HEK293 (cell line): ENCODE results near the gene NEK11.

Source experiments
- GLIS2 ChIP-seq: fragments of 450-650 bp; formaldehyde crosslinking; IDR thresholded peaks from 2 replicates; pipeline ENCODE4 v1.5.1; 2016; ENCODE audit warnings: missing biosample characterization, missing genetic modification characterization
- KLF1 ChIP-seq: fragments of 450-650 bp; formaldehyde crosslinking; IDR thresholded peaks from 2 replicates; pipeline ENCODE4 v1.5.1; 2016; ENCODE audit warnings: missing biosample characterization, missing genetic modification characterization
- KLF7 ChIP-seq: fragments of 450-650 bp; formaldehyde crosslinking; IDR thresholded peaks from 2 replicates; pipeline ENCODE4 v1.5.1; 2016; ENCODE audit warnings: missing biosample characterization, missing genetic modification characterization, borderline replicate concordance
- PRDM6 ChIP-seq: fragments of 450-650 bp; formaldehyde crosslinking; IDR thresholded peaks from 2 replicates; pipeline ENCODE4 v1.5.1; 2017; ENCODE audit warnings: missing biosample characterization, missing genetic modification characterization
- SP7 ChIP-seq: fragments of 450-650 bp; formaldehyde crosslinking; IDR thresholded peaks from 2 replicates; pipeline ENCODE4 v1.5.1; 2016; ENCODE audit warnings: missing biosample characterization, missing genetic modification characterization
- YY2 ChIP-seq: fragments of 450-650 bp; formaldehyde crosslinking; IDR thresholded peaks from 2 replicates; pipeline ENCODE4 v1.5.1; 2016; ENCODE audit warnings: missing biosample characterization, missing genetic modification characterization
- ZBTB21 ChIP-seq: fragments of 450-650 bp; formaldehyde crosslinking; IDR thresholded peaks from 2 replicates; pipeline ENCODE4 v1.5.1; 2017; ENCODE audit warnings: missing biosample characterization, missing genetic modification characterization
- ZBTB7A ChIP-seq: fragments of 450-650 bp; formaldehyde crosslinking; IDR thresholded peaks from 2 replicates; pipeline ENCODE4 v1.5.1; 2016; ENCODE audit warnings: low read depth, missing biosample characterization, missing genetic modification characterization
- ZFHX2 ChIP-seq: fragments of 450-650 bp; formaldehyde crosslinking; conservative IDR thresholded peaks from 2 replicates; pipeline ENCODE4 v1.5.1; 2016; ENCODE audit warnings: missing biosample characterization, missing genetic modification characterization
- ZNF19 ChIP-seq: fragments of 450-650 bp; formaldehyde crosslinking; IDR thresholded peaks from 2 replicates; pipeline ENCODE4; 2016; ENCODE audit warnings: missing biosample characterization, missing genetic modification characterization, low read depth
- ZNF202 ChIP-seq: fragments of 450-650 bp; formaldehyde crosslinking; IDR thresholded peaks from 2 replicates; pipeline ENCODE4 v1.5.1; 2016; ENCODE audit warnings: missing biosample characterization, missing genetic modification characterization, borderline replicate concordance
- ZNF37A ChIP-seq: fragments of 450-650 bp; IDR thresholded peaks from 2 replicates; pipeline ENCODE4 v1.5.1; 2018; ENCODE audit warnings: missing biosample characterization, missing genetic modification characterization
- ZNF398 ChIP-seq: fragments of 450-650 bp; formaldehyde crosslinking; IDR thresholded peaks from 2 replicates; pipeline ENCODE4 v1.5.1; 2017; ENCODE audit warnings: missing biosample characterization, missing genetic modification characterization
- ZNF488 ChIP-seq: fragments of 450-650 bp; formaldehyde crosslinking; IDR thresholded peaks from 2 replicates; pipeline ENCODE4 v1.5.1; 2016; ENCODE audit warnings: missing biosample characterization, missing genetic modification characterization
- ZNF501 ChIP-seq: fragments of 450-650 bp; formaldehyde crosslinking; IDR thresholded peaks from 2 replicates; pipeline ENCODE4 v1.5.1; 2016; ENCODE audit warnings: missing biosample characterization, missing genetic modification characterization
- ZNF521 ChIP-seq: fragments of 450-650 bp; formaldehyde crosslinking; IDR thresholded peaks from 2 replicates; pipeline ENCODE4 v1.5.1; 2017; ENCODE audit warnings: missing biosample characterization, mild to moderate bottlenecking, missing genetic modification characterization
- ZNF529 ChIP-seq: fragments of 450-650 bp; formaldehyde crosslinking; IDR thresholded peaks from 2 replicates; pipeline ENCODE4 v1.5.1; 2017; ENCODE audit warnings: missing genetic modification characterization, missing biosample characterization; ENCODE audit not compliant: insufficient replicate concordance
- ZNF549 ChIP-seq: fragments of 450-650 bp; IDR thresholded peaks from 2 replicates; pipeline ENCODE4 v1.5.1; 2018; ENCODE audit warnings: missing biosample characterization, missing genetic modification characterization, mild to moderate bottlenecking, inconsistent platforms, moderate library complexity
- ZNF585B ChIP-seq: fragments of 450-650 bp; formaldehyde crosslinking; IDR thresholded peaks from 2 replicates; pipeline ENCODE4 v1.5.1; 2016; ENCODE audit warnings: missing biosample characterization, missing genetic modification characterization
- ZNF596 ChIP-seq: fragments of 450-650 bp; IDR thresholded peaks from 2 replicates; pipeline ENCODE4 v1.5.0; 2018; ENCODE audit warnings: missing biosample characterization, mild to moderate bottlenecking, missing genetic modification characterization, moderate library complexity
- ZNF629 ChIP-seq: fragments of 450-650 bp; formaldehyde crosslinking; IDR thresholded peaks from 2 replicates; pipeline ENCODE4 v1.5.1; 2017; ENCODE audit warnings: missing biosample characterization, missing genetic modification characterization
- ZNF830 ChIP-seq: fragments of 450-650 bp; IDR thresholded peaks from 2 replicates; pipeline ENCODE4 v1.5.0; 2018; ENCODE audit warnings: missing biosample characterization, missing genetic modification characterization, low read depth, mild to moderate bottlenecking, moderate library complexity
- ZSCAN16 ChIP-seq: fragments of 450-650 bp; formaldehyde crosslinking; IDR thresholded peaks from 2 replicates; pipeline ENCODE4 v1.5.1; 2016; ENCODE audit warnings: missing biosample characterization, missing genetic modification characterization
- ZSCAN30 ChIP-seq: fragments of 450-650 bp; IDR thresholded peaks from 2 replicates; pipeline ENCODE4 v1.5.1; 2018; ENCODE audit warnings: missing biosample characterization, mild to moderate bottlenecking, missing genetic modification characterization, moderate library complexity
- ZXDB ChIP-seq: fragments of 450-650 bp; formaldehyde crosslinking; IDR thresholded peaks from 2 replicates; pipeline ENCODE4 v1.5.1; 2016; ENCODE audit warnings: missing biosample characterization, missing genetic modification characterization
- TF ChIP-seq, protein P1 (sequence below): fragments of 450-650 bp; formaldehyde crosslinking; IDR thresholded peaks from 2 replicates; pipeline ENCODE4 v1.5.1; 2016; ENCODE audit warnings: missing biosample characterization, missing genetic modification characterization
- TF ChIP-seq, protein P2 (sequence below): fragments of 450-650 bp; formaldehyde crosslinking; IDR thresholded peaks from 2 replicates; pipeline ENCODE4 v1.5.1; 2016; ENCODE audit warnings: missing biosample characterization, missing genetic modification characterization
- TF ChIP-seq, protein P3 (sequence below): fragments of 450-650 bp; formaldehyde crosslinking; IDR thresholded peaks from 2 replicates; pipeline ENCODE4 v1.5.1; 2016; ENCODE audit warnings: missing biosample characterization, missing genetic modification characterization

The NEK11 gene

GRCh38 chr3:131231710-131232389, 205.2 kb downstream of the NEK11 start (continued):
- TF ChIP-seq ZNF488 (tag by site-specific recombination) (peak; percentile 74; the same call in 1 of the 2 replicates), ZNF202 (no peak), ZSCAN30 (tag by site-specific recombination) (peak; percentile 44; the same call in 1 of the 2 replicates), ZFHX2 (no peak), ZXDB (peak; percentile 83), ZNF501 (tag by site-specific recombination) (no peak), SP7 (tag by site-specific recombination) (0 out of 2 replicates have a peak, but pooled peaks have one; percentile 22), YY2 (tag by site-specific recombination) (peak; percentile 23; the same call in 1 of the 2 replicates), KLF7 (no peak), KLF1 (no peak), GLIS2 (no peak), ZNF37A (tag by site-specific recombination) (no peak), ZNF830 (tag by site-specific recombination) (no peak), ZNF629 (peak; percentile 44), ZNF596 (tag by site-specific recombination) (no peak), ZSCAN16 (tag by site-specific recombination) (no peak), ZNF19 (tag by site-specific recombination) (0 out of 2 replicates have a peak, but pooled peaks have one; percentile 8), ZNF585B (tag by site-specific recombination) (no peak), PRDM6 (tag by site-specific recombination) (peak; percentile 63), ZNF549 (tag by site-specific recombination) (no peak), ZBTB7A (tag by site-specific recombination) (no peak), ZBTB21 (tag by site-specific recombination) (peak; percentile 62), ZNF529 (tag by site-specific recombination) (no peak), ZNF398 (tag by site-specific recombination) (peak; percentile 23; the same call in 1 of the 2 replicates), ZNF521 (tag by site-specific recombination) (no peak)
- TF ChIP-seq, protein P1, sequence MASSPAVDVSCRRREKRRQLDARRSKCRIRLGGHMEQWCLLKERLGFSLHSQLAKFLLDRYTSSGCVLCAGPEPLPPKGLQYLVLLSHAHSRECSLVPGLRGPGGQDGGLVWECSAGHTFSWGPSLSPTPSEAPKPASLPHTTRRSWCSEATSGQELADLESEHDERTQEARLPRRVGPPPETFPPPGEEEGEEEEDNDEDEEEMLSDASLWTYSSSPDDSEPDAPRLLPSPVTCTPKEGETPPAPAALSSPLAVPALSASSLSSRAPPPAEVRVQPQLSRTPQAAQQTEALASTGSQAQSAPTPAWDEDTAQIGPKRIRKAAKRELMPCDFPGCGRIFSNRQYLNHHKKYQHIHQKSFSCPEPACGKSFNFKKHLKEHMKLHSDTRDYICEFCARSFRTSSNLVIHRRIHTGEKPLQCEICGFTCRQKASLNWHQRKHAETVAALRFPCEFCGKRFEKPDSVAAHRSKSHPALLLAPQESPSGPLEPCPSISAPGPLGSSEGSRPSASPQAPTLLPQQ = peak; percentile 67; the same call in 1 of the 2 replicates
- TF ChIP-seq, protein P2, sequence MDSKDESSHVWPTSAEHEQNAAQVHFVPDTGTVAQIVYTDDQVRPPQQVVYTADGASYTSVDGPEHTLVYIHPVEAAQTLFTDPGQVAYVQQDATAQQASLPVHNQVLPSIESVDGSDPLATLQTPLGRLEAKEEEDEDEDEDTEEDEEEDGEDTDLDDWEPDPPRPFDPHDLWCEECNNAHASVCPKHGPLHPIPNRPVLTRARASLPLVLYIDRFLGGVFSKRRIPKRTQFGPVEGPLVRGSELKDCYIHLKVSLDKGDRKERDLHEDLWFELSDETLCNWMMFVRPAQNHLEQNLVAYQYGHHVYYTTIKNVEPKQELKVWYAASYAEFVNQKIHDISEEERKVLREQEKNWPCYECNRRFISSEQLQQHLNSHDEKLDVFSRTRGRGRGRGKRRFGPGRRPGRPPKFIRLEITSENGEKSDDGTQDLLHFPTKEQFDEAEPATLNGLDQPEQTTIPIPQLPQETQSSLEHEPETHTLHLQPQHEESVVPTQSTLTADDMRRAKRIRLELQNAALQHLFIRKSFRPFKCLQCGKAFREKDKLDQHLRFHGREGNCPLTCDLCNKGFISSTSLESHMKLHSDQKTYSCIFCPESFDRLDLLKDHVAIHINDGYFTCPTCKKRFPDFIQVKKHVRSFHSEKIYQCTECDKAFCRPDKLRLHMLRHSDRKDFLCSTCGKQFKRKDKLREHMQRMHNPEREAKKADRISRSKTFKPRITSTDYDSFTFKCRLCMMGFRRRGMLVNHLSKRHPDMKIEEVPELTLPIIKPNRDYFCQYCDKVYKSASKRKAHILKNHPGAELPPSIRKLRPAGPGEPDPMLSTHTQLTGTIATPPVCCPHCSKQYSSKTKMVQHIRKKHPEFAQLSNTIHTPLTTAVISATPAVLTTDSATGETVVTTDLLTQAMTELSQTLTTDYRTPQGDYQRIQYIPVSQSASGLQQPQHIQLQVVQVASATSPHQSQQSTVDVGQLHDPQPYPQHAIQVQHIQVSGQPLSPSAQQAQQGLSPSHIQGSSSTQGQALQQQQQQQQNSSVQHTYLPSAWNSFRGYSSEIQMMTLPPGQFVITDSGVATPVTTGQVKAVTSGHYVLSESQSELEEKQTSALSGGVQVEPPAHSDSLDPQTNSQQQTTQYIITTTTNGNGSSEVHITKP (tag by site-specific recombination) = peak; percentile 33; the same call in 1 of the 2 replicates
- TF ChIP-seq, protein P3, sequence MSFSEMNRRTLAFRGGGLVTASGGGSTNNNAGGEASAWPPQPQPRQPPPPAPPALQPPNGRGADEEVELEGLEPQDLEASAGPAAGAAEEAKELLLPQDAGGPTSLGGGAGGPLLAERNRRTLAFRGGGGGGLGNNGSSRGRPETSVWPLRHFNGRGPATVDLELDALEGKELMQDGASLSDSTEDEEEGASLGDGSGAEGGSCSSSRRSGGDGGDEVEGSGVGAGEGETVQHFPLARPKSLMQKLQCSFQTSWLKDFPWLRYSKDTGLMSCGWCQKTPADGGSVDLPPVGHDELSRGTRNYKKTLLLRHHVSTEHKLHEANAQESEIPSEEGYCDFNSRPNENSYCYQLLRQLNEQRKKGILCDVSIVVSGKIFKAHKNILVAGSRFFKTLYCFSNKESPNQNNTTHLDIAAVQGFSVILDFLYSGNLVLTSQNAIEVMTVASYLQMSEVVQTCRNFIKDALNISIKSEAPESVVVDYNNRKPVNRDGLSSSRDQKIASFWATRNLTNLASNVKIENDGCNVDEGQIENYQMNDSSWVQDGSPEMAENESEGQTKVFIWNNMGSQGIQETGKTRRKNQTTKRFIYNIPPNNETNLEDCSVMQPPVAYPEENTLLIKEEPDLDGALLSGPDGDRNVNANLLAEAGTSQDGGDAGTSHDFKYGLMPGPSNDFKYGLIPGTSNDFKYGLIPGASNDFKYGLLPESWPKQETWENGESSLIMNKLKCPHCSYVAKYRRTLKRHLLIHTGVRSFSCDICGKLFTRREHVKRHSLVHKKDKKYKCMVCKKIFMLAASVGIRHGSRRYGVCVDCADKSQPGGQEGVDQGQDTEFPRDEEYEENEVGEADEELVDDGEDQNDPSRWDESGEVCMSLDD = no peak
